Gastrocnemius medialis (tissue), 4 donors: ENCODE measurements around the gene KCNH8.

ENCODE experiments used
- CTCF ChIP-seq, 5 experiments: fragments of 450-650 bp in 3 of 5; fragments of 200-600 bp in 2 of 5; sonication (generic) in 2 of 5; IDR thresholded peaks in 4 of 5; conservative IDR thresholded peaks in 1 of 5; 1 replicate in 4 of 5; 2 replicates in 1 of 5; pipeline ENCODE4 v1.5.1; 2016 to 2019; ENCODE audit warnings: antibody characterized with exemption in 5 of 5, mild to moderate bottlenecking in 3 of 5, moderate library complexity in 3 of 5
- POLR2A ChIP-seq, 2 donors: fragments of 450-650 bp; IDR thresholded peaks; one replicate each; pipeline ENCODE4 v1.6.1; 2017; ENCODE audit warnings: antibody characterized with exemption in 2 of 2, mild to moderate bottlenecking in 2 of 2, moderate library complexity in 2 of 2

GRCh38 chr3:19457449-19457848, 309.1 kb downstream of the KCNH8 start:
- TF ChIP-seq CTCF (IDR thresholded peaks at IDR 0.05 in 4 of 5, conservative IDR thresholded peaks at IDR 0.05 in 1 of 5) = no peak
- no peak for TF ChIP-seq POLR2A (IDR thresholded peaks at IDR 0.05)
